ENCODE data around the gene ABHD16A.
A peak's percentile ranks its signal among the peaks of the same experiment; 100 is the strongest.

ABHD16A gene

DNA sequence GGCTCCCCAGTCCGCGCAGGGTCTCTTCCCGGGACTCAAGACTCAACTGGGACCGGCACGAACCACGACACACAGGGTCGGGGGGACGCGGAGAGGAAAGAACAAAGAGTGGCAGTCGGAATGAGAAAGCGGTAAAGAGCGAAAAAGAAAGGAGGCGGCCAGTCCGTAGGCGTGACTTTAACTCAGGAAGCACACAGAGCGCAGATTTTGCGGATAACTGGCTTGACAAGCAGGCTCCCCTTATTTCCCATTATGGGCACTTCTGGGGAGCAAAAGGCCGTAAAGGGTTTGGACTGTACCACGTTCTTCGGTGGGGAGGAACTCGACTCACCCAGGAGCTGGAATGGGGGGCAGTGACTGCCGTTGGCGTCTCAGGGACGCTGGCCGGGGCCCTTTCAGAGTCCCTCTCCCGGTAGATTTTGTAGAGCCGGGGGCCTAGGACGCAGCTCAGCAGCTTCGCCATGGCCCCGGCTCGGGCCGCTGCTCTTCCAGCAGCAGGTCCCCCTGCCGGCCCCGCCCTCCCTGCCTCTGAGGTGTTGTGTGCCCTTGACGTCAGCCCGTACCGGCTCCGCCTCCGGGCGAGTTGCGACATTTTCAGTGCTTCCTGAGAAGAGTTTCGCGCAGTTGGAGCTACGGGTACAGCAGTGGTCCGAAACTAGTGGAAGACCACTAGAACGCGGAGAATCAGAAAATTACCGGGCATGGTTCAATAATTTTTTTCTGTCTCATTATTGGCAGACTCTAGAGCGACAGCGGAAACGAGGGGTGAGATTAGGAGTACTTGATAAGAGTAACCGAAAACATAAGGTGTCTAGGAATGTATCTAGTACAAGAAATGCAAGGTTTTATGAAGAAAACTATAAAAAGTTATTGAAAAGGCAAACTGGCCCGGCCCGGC is at the start of gene ABHD16A:
Gene ABHD16A (minus strand): TSS at position 506 of the 898 bp plus-strand sequence. CDS start 43 bp downstream, at position 463.
- Histone ChIP-seq H3K36me3 (peaks cover 27% of the 10 kb centered on the region), H3K4me3 (ENCODE audit: low read depth, low read length) (peak within 1 kb of the TSS; percentile 84), H3K27ac (peak within 1 kb of the TSS; percentile 82), H3K27me3 (ENCODE audit: insufficient read depth, low read depth, severe bottlenecking) (no peaks in the 10 kb centered on the region), H3K9me3 (ENCODE audit: severe bottlenecking) (no peaks in the 10 kb centered on the region)
- TF ChIP-seq, protein P1, sequence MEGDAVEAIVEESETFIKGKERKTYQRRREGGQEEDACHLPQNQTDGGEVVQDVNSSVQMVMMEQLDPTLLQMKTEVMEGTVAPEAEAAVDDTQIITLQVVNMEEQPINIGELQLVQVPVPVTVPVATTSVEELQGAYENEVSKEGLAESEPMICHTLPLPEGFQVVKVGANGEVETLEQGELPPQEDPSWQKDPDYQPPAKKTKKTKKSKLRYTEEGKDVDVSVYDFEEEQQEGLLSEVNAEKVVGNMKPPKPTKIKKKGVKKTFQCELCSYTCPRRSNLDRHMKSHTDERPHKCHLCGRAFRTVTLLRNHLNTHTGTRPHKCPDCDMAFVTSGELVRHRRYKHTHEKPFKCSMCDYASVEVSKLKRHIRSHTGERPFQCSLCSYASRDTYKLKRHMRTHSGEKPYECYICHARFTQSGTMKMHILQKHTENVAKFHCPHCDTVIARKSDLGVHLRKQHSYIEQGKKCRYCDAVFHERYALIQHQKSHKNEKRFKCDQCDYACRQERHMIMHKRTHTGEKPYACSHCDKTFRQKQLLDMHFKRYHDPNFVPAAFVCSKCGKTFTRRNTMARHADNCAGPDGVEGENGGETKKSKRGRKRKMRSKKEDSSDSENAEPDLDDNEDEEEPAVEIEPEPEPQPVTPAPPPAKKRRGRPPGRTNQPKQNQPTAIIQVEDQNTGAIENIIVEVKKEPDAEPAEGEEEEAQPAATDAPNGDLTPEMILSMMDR (IDR thresholded peaks at IDR 0.05; ENCODE audit: low read depth, low read length): no peak
- peak; percentile 100 for DNase-seq

DNA sequence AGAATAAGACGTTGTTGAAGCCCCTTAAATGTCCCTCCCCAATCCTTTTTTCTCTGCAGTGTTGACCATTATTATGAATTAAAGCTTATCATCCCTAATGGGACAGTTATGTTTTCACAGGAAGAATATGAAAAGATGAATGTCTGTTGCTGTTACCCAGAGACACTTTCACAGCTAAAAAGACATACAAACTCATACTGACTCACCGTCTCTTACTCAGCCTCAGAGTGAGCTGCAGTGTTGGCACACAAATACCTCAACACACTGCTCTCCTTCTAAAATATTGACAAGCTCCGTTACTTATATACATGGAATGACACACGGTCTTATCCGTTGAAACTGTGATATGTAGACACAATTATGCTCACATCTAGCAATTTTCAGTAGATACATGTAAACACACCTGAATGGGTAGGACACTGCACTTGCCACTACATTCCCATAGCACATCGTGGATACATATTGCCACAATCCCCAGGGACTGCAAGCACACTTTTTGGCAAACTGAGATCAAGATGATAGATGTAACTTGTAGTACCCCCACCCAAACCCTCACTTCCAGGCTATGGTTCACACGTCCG is 49.7 kb upstream of the ABHD16A start:
- no peak overlapping the region for H3K4me3 ChIP-seq (ENCODE audit: low read depth, low read length)
- H3K36me3 ChIP-seq: no peaks in the 10 kb centered on the region
- H3K9me3 ChIP-seq (ENCODE audit: severe bottlenecking): no peaks in the 10 kb centered on the region
- no peaks in the 10 kb centered on the region for H3K27me3 ChIP-seq (ENCODE audit: insufficient read depth, low read depth, severe bottlenecking)
- no peak overlapping the region for H3K27ac ChIP-seq
- DNase-seq: no peak
- TF ChIP-seq, protein P1 (IDR thresholded peaks at IDR 0.05; ENCODE audit: low read depth, low read length): no peak

DNA sequence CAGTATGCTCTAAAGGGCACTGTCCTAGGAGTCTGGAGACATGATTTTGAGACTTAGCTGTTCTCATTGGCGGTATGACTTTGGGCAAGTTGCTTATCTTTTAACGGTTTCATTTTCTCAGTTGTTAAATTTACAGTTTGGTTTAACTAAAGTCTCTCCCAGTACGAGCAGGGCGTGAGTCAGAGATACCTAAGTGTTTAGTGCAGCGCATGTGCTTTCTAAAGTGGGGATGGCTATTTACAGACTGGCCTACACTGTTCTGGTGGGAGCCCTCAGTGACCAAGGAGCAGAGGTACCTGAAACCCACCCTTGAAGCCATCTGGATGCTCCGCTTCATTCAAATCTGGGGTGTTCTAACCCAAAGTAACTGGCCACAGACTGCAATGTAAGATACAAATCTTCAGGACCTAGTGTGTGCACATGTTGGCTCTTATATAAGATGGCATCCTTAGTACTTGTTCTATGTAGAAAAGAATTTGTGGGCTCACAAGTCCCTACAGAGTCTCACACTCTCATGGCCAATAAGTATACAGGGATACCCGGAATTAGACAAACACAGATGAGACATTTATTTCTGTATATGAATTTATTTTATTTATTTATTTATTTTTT is 47.4 kb upstream of the ABHD16A start:
- Histone ChIP-seq H3K36me3 (no peaks in the 10 kb centered on the region), H3K9me3 (ENCODE audit: severe bottlenecking) (no peaks in the 10 kb centered on the region), H3K27ac (no peak overlapping the region), H3K27me3 (ENCODE audit: insufficient read depth, low read depth, severe bottlenecking) (no peaks in the 10 kb centered on the region), H3K4me3 (ENCODE audit: low read depth, low read length) (no peak overlapping the region)
- TF ChIP-seq, protein P1 (IDR thresholded peaks at IDR 0.05; ENCODE audit: low read depth, low read length): no peak
- DNase-seq: no peak

DNA sequence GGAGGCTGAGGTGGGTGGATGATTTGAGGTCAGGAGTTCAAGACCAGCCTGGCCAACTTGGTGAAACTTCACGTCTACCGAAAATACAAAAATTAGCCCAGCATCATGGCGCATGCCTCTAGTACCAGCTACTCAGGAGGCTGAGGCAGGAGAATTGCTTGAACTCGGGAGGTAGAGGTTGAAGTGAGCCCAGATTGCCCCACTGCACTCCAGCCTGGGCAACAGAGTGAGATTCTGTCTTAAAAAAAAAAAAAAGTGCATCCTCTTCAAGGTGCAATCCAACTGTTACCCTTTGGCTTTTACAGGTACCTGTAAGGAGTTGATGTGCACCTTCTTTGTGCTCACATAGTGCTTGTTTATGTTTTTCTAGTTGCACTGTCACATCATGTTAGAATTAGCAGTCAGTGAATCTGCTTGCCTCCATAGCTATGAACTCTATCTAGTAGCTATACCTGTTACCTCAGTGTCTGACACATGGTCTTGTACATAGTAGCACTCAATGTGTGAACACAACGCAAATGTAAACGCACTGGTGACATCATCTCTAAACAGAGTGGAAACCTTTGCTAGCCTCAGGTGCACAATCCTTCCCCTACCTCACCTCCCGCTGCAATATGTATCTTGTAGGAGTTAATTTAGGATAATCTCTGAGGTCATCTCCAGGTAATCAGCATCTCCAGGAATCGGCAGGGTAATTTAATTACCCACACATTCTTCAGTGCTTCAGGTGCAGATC is 46.3 kb upstream of the ABHD16A start:
- no peak overlapping the region for H3K4me3 ChIP-seq (ENCODE audit: low read depth, low read length)
- no peaks in the 10 kb centered on the region for H3K36me3 ChIP-seq
- H3K9me3 ChIP-seq (ENCODE audit: severe bottlenecking): no peaks in the 10 kb centered on the region
- no peak for DNase-seq
- no peak overlapping the region for H3K27ac ChIP-seq
- TF ChIP-seq, protein P1 (IDR thresholded peaks at IDR 0.05; ENCODE audit: low read depth, low read length): no peak
- no peaks in the 10 kb centered on the region for H3K27me3 ChIP-seq (ENCODE audit: insufficient read depth, low read depth, severe bottlenecking)

DNA sequence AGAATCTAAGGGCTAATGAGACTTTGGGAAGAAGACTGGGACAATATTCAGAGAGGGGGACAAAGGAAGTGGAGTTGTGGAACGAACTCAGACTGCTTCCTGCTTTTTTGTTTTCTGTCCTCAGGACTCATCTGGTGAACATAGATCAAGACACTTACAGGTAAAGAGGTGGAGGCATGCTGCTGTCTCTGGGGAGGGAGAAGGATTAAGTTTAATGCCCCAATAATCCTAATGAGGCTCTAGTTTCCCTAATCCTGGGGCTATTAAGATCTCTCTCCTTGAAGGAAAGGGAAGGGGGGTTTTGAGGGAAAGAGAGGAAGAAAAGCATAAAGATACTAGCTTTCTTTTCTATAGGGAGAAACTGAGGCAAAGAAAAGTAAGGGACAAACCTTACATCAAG is 41.3 kb upstream of the ABHD16A start:
- Histone ChIP-seq H3K27me3 (ENCODE audit: insufficient read depth, low read depth, severe bottlenecking) (no peaks in the 10 kb centered on the region), H3K9me3 (ENCODE audit: severe bottlenecking) (peaks cover 4% of the 10 kb centered on the region), H3K4me3 (ENCODE audit: low read depth, low read length) (peak overlapping the region; percentile 17), H3K27ac (peak overlapping the region; percentile 58), H3K36me3 (no peaks in the 10 kb centered on the region)
- TF ChIP-seq, protein P1 (IDR thresholded peaks at IDR 0.05; ENCODE audit: low read depth, low read length): no peak
- peak; percentile 72 for DNase-seq

All from WERI-Rb-1 (cell line).